ENCODE measurements around the gene STRN.

The STRN gene

DNA sequence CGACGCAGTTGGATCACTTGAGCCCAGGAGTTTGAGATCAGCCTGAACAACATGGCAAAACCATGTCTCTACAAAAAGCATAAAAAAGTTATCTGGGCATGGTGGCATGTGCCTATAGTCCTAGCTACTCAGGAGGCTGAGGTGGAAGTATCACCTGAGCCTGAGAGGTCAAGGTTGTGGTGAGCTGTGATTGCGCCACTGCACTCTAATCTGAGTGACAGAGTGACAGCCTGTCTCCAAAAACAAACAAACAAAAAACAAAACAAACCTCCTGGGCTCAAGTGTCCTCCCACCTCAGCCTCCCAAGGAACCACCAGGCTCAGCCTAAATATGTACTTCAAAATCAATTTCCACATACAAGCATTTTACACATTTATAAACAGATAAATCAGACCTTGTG lies 83.8 kb downstream of the STRN start:
- DNase-seq (ENCODE audit: low read depth), result no peak
- TF ChIP-seq, protein P1, sequence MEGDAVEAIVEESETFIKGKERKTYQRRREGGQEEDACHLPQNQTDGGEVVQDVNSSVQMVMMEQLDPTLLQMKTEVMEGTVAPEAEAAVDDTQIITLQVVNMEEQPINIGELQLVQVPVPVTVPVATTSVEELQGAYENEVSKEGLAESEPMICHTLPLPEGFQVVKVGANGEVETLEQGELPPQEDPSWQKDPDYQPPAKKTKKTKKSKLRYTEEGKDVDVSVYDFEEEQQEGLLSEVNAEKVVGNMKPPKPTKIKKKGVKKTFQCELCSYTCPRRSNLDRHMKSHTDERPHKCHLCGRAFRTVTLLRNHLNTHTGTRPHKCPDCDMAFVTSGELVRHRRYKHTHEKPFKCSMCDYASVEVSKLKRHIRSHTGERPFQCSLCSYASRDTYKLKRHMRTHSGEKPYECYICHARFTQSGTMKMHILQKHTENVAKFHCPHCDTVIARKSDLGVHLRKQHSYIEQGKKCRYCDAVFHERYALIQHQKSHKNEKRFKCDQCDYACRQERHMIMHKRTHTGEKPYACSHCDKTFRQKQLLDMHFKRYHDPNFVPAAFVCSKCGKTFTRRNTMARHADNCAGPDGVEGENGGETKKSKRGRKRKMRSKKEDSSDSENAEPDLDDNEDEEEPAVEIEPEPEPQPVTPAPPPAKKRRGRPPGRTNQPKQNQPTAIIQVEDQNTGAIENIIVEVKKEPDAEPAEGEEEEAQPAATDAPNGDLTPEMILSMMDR (IDR thresholded peaks at IDR 0.05; ENCODE audit: insufficient read depth, low read depth, low read length, missing control alignments), result no peak
- no peak overlapping the region for H3K4me3 ChIP-seq (ENCODE audit: low read depth, low read length)

DNA sequence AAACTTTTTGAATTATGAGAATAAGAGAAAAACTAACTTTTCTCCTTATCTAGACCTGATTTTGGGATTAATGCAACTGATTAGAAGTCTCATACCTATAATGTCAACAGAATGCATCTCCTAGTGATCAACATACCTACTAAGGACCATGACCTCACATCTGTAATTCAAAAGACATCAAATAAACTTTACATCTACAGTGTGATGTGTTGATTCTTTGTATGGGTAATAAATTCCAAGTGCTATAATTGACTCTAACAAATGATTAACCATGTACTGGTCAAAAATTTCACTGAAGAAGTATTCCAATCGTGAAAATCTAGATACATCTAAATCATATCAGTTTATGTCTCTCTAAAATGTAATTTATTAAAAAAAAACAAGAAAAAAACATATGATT lies 84.5 kb downstream of the STRN start:
- no peak overlapping the region for H3K4me3 ChIP-seq (ENCODE audit: low read depth, low read length)
- TF ChIP-seq, protein P1 (IDR thresholded peaks at IDR 0.05; ENCODE audit: insufficient read depth, low read depth, low read length, missing control alignments), result no peak

DNA sequence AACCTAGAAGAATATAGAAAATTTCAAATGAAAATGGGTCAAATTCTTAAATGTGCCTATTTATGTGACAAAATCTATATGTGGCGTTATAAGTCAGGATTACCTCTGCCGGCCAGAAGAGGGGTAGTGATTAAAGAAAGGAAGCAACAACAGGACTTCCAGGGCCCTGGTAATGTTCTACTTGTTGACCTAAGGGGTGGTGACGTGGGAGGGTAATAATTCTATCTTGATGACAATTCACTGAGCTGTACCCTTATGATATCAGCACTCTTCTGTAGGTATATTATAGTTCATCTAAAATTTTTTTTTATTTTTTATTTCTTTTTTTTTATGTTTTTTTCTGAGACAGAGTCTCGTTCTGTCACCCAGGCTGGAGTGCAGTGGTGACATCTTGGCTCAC lies 87.9 kb downstream of the STRN start:
- TF ChIP-seq, protein P1 (IDR thresholded peaks at IDR 0.05; ENCODE audit: insufficient read depth, low read depth, low read length, missing control alignments), result no peak
- no peak for DNase-seq (ENCODE audit: low read depth)

More for the DNA sequence above, 84.5 kb downstream of the STRN start:
- no peak for DNase-seq (ENCODE audit: low read depth)

DNA sequence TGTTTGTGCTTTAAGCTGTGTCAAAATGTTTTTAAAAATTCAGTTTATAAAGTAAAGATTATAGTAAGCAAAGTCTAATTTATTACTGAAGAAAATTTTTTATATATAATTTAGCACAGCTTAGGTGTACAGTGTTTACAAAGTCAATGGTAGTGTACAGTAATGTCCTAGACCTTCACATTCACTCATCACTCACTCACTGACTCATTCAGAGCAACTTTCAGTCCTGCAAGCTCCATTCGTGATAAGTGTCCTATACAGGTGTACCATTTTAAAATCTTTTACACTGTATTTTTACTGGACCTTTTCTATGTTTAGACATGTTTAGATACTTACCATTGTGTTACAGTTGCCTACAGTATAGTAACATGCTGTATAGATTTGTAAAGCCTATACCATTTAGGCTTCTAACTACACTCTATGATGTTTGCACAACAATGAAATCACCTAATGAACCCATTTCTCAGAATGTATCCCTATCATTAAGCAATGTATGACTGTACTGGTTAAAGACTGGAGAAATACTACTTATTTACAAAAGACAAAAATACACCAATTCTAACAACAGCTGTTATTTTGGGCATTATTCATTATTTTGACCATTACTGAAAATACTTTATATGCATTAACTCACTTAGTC lies 95.1 kb downstream of the STRN start:
- no peak overlapping the region for H3K4me3 ChIP-seq (ENCODE audit: low read depth, low read length)
- TF ChIP-seq, protein P1 (IDR thresholded peaks at IDR 0.05; ENCODE audit: insufficient read depth, low read depth, low read length, missing control alignments), result no peak
- no peak for DNase-seq (ENCODE audit: low read depth)

More for the DNA sequence above, 87.9 kb downstream of the STRN start:
- H3K4me3 ChIP-seq (ENCODE audit: low read depth, low read length), result no peak overlapping the region

DNA sequence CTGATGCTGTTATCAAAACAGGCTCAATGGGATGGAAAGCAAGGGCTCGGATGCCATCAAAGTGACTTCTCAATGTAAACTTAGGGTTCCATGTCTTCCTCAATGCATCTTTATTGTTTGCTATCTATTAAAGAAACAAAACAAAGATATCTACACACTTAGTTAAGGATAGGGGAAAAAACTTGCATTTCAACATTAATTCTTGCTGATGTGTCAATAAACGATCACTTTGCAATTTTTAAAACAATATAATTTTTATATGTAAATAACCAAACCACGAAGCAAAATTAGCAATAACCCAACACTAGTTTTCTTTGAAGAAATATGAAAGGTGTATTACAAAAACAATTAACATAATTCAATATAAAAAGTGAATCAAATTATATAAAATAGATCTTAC lies 96.7 kb downstream of the STRN start:
- H3K4me3 ChIP-seq (ENCODE audit: low read depth, low read length), result no peak overlapping the region
- TF ChIP-seq, protein P1 (IDR thresholded peaks at IDR 0.05; ENCODE audit: insufficient read depth, low read depth, low read length, missing control alignments), result no peak
- DNase-seq (ENCODE audit: low read depth), result no peak

DNA sequence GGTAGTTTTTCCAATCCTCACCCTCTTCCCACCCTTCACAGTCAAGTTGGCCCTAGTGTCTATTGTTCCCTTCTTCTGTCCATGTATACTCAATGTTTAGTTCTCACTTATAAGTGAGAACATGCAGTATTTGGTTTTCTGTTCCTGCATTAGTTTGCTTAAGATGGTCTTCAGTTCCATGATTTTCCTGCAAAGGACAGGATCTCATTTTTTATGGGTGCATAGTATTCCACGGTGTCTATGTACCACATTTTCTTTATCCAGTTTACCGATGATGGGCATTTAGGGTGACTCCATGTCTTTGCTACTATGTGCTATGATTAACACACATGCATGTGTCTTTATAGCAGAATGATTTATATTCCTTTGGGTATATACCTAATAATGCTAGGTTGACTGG lies 104.4 kb downstream of the STRN start:
- TF ChIP-seq, protein P1 (IDR thresholded peaks at IDR 0.05; ENCODE audit: insufficient read depth, low read depth, low read length, missing control alignments), result no peak
- no peak for DNase-seq (ENCODE audit: low read depth)
- no peak overlapping the region for H3K4me3 ChIP-seq (ENCODE audit: low read depth, low read length)

DNA sequence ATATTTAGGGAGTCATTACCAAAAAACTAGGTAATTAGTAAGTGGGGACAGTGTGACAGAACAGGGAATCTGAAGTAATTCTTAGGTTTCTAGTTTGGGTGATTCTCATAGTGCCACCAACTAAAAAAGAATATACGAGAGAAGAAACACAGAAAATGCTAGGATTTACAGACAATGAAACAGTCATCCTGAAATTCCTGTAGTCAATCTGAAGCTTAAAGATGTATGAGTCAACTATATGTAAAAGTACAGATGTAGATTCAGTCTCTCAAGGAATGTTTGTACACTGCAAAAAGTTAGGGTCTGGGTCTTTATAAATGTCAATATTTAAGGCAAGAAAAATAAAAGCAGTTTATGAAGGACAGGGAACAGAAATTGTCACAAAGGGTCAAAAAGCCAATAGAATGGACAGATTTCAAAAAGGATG lies 107.0 kb downstream of the STRN start:
- DNase-seq (ENCODE audit: low read depth), result no peak
- no peak overlapping the region for H3K4me3 ChIP-seq (ENCODE audit: low read depth, low read length)
- TF ChIP-seq, protein P1 (IDR thresholded peaks at IDR 0.05; ENCODE audit: insufficient read depth, low read depth, low read length, missing control alignments), result no peak
